ENCODE measurements around the gene HS3ST3A1. TPM values are rescaled to one million over a fixed set of nuclear protein-coding genes. Genes with fewer than 3 reads are reported as not detected.

HS3ST3A1 gene
- total RNA-seq, 1 donor from 2014 or later = 10.2 TPM

DNA sequence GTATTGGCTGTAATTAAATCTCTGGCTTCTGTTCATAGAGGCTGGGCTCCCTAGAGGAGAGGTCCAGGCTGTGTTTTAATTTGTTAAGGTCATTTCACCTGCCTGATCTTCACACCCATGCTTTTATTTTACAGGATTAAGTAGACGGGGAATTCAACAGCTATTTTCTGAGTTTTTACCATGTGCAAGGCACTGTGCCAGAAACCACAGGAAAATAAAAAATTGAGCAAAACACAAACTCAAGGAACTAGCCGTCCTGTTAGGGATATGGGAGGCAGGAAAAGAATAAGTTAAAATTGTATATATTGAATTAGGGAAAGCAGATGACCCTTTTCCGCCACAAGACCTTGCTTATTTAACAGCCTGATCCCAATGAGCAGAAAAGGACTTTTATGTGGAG, 29.1 kb downstream of the HS3ST3A1 start:
- H3K27ac Mint-ChIP-seq = peak overlapping the region; percentile 30
- H3K9me3 Mint-ChIP-seq = peaks cover 21% of the 10 kb centered on the region
- no peak overlapping the region for H3K4me3 Mint-ChIP-seq
- H3K36me3 Mint-ChIP-seq = peaks cover 20% of the 10 kb centered on the region
- peaks cover 54% of the 10 kb centered on the region for H3K4me1 Mint-ChIP-seq
- H3K27me3 Mint-ChIP-seq (ENCODE audit: low read depth) = no peaks in the 10 kb centered on the region
- TF ChIP-seq, protein P1, sequence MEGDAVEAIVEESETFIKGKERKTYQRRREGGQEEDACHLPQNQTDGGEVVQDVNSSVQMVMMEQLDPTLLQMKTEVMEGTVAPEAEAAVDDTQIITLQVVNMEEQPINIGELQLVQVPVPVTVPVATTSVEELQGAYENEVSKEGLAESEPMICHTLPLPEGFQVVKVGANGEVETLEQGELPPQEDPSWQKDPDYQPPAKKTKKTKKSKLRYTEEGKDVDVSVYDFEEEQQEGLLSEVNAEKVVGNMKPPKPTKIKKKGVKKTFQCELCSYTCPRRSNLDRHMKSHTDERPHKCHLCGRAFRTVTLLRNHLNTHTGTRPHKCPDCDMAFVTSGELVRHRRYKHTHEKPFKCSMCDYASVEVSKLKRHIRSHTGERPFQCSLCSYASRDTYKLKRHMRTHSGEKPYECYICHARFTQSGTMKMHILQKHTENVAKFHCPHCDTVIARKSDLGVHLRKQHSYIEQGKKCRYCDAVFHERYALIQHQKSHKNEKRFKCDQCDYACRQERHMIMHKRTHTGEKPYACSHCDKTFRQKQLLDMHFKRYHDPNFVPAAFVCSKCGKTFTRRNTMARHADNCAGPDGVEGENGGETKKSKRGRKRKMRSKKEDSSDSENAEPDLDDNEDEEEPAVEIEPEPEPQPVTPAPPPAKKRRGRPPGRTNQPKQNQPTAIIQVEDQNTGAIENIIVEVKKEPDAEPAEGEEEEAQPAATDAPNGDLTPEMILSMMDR (IDR thresholded peaks at IDR 0.05; ENCODE audit: unreplicated experiment) = no peak
- DNase-seq (ENCODE audit: low spot score in 2 of 2, unreplicated experiment in 2 of 2) = no peak

DNA sequence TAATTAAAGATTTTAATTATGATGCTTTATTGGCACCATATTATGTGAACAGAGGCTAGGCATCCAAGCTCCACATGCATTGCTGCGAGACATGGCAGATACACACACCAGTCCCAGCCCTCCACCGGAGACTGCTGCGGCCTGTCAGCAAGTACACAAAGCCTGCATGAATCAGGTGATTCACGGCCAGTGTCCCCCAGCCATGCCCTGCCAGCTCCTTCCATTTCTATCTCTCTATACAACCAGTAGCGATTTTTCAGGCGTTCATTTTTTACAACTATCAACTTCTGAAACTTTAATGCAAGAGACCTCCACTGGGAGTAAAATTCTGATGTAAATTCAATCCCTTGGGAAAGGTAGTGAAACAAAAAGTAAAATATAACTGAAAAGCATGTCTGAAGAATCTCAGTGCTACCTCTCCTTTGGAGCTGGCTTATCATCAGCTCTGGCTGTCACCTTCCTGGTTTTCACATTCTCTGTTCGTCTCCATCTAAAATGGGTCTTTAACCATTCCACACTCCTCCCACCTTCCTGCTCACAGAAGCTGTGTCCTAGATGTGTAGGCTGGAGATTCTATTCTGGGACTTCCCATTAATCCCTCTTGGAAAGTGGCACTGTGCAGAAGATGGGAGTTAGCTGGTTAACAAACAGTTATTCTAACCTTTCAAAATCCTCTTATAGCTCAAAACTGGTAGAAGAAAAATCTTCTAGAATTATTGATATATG, 32.2 kb downstream of the HS3ST3A1 start:
- TF ChIP-seq, protein P1 (IDR thresholded peaks at IDR 0.05; ENCODE audit: unreplicated experiment) = no peak
- Mint-ChIP-seq H3K36me3 (peaks cover 19% of the 10 kb centered on the region), H3K27me3 (ENCODE audit: low read depth) (no peaks in the 10 kb centered on the region), H3K4me1 (peaks cover 46% of the 10 kb centered on the region), H3K9me3 (peaks cover 19% of the 10 kb centered on the region), H3K27ac (peak overlapping the region; percentile 71), H3K4me3 (no peak overlapping the region)
- no peak for DNase-seq (ENCODE audit: low spot score in 2 of 2, unreplicated experiment in 2 of 2)

DNA sequence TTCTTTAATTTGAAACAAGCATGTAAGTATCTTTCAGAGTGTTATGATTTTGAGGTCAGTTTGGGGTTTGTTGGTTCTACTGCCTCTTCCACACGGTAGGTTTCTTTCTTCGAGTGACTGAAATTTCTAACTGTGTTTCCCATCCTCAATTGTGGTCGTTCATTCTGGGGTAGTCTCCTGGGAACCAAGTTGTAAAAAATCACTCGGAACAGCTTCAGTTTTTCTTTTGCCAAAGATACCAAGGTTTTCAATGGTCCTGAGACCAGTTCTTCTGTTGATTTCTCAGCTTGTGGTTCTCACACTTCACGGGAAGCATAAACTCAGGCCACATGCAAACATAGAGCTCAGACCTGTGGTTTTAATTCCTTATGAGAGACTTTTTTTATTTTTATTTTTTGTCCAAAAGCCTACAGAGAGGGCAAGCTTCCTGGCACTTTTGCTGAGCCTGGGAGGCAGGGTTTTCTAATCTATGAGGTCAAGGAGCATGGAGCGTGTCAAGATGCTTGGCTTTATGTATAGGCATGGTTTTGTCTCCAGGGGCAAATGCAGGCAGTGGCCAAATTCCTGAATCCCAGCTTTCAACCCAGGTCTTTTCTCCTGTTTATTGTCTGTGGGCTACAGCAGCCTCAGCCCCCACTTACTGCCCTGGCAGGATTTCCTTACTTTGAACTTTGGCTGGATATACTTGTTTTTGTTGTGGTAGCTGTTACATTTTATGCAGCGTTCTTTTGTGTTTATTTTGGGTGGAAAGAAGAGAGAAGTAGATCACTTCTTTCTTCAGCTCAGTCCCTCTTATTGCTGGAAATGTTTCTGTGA, 32.9 kb downstream of the HS3ST3A1 start:
- peak overlapping the region; percentile 71 for H3K27ac Mint-ChIP-seq
- no peak overlapping the region for H3K4me3 Mint-ChIP-seq
- peaks cover 50% of the 10 kb centered on the region for H3K4me1 Mint-ChIP-seq
- DNase-seq (ENCODE audit: low spot score in 2 of 2, unreplicated experiment in 2 of 2) = no peak
- H3K27me3 Mint-ChIP-seq (ENCODE audit: low read depth) = no peaks in the 10 kb centered on the region
- peaks cover 19% of the 10 kb centered on the region for H3K9me3 Mint-ChIP-seq
- TF ChIP-seq, protein P1 (IDR thresholded peaks at IDR 0.05; ENCODE audit: unreplicated experiment) = no peak
- H3K36me3 Mint-ChIP-seq = peaks cover 19% of the 10 kb centered on the region

DNA sequence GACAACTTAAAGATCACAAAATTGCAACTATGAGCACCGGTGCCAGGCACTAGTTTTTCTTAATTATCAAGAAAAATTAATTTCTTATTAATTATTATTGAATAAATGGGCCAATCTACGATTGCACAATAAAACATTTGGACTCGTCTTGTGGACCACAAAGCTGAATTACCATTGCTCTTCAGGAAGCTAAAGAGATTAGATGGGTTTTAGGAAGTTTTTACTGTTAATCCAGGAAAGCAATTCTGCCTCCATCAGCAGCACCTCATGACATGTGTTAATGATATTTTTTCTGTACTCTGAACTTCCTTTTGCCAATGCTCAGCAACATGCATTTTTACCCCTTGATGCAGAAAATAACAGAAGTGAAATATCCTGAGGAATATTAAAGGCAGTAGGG, 37.9 kb downstream of the HS3ST3A1 start:
- H3K27ac Mint-ChIP-seq = no peak overlapping the region
- peaks cover 19% of the 10 kb centered on the region for H3K9me3 Mint-ChIP-seq
- TF ChIP-seq, protein P1 (IDR thresholded peaks at IDR 0.05; ENCODE audit: unreplicated experiment) = no peak
- H3K27me3 Mint-ChIP-seq (ENCODE audit: low read depth) = no peaks in the 10 kb centered on the region
- H3K4me3 Mint-ChIP-seq = no peak overlapping the region
- peaks cover 49% of the 10 kb centered on the region for H3K4me1 Mint-ChIP-seq
- DNase-seq (ENCODE audit: low spot score in 2 of 2, unreplicated experiment in 2 of 2) = no peak
- peaks cover 19% of the 10 kb centered on the region for H3K36me3 Mint-ChIP-seq

DNA sequence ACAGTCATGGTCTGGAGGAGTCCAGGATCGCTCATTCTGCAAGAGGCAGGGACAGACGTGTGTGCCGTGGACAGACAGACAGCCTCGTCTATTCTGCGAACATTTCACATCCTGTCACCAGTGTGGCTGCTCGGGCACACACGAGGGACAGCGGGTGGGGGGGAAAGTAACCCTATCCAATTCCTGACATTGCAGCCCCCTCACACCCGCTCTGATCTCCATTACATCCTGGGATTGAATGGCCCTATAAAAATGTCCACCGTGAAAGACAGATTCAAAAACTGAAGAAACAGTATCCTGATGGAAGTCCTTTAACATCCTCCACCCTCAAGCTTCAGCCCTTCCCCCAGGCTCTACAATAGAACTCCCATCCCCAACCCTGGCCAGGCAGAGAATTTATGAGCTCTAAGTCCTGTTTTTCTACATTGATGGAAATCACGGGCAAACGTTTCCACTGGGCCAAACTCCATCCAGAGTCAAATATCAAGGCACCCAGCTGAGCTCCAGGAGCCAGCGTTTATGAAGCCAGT, 39.4 kb downstream of the HS3ST3A1 start:
- Mint-ChIP-seq H3K9me3 (peaks cover 15% of the 10 kb centered on the region), H3K27ac (peak overlapping the region; percentile 87), H3K36me3 (peaks cover 14% of the 10 kb centered on the region), H3K4me3 (no peak overlapping the region), H3K27me3 (ENCODE audit: low read depth) (no peaks in the 10 kb centered on the region), H3K4me1 (peaks cover 50% of the 10 kb centered on the region)
- no peak for DNase-seq (ENCODE audit: low spot score in 2 of 2, unreplicated experiment in 2 of 2)
- TF ChIP-seq, protein P1 (IDR thresholded peaks at IDR 0.05; ENCODE audit: unreplicated experiment) = no peak

All from mesothelial cell of epicardium (in vitro differentiated cells).